ENCODE measurements around the gene TMEM108. TPM values are rescaled to one million over a fixed set of nuclear protein-coding genes. Genes with fewer than 3 reads are reported as not detected.

The TMEM108 gene
- polyA plus RNA-seq, 1 donor from 2014 or later: 2.1 TPM

- TF ChIP-seq POLR2AphosphoS5 (IDR thresholded peaks at IDR 0.05) (no peak), SMC3 (conservative IDR thresholded peaks at IDR 0.05; ENCODE audit: poor library complexity) (no peak)
- no peak overlapping the region for H3K9ac ChIP-seq (ENCODE audit: low read length)
- H3K36me3 ChIP-seq (ENCODE audit: insufficient read depth, low read length): no peaks in the 10 kb centered on the region
- H3K9me2 ChIP-seq (ENCODE audit: insufficient read depth, low read length): no peaks in the 10 kb centered on the region
- H3K9me3 ChIP-seq (ENCODE audit: low read length): no peaks in the 10 kb centered on the region
- no peaks in the 10 kb centered on the region for H4K20me1 ChIP-seq (ENCODE audit: insufficient read depth)
- no peaks in the 10 kb centered on the region for H3K27me3 ChIP-seq (ENCODE audit: insufficient read depth, low read depth, low read length)
- H2AFZ ChIP-seq (ENCODE audit: low read depth, low read length): no peak overlapping the region
- H3K4me2 ChIP-seq (ENCODE audit: low read length): no peak overlapping the region
- H3F3A ChIP-seq (ENCODE audit: insufficient read depth, low read length, poor library complexity, severe bottlenecking): no peaks in the 10 kb centered on the region
- no peak overlapping the region for H3K27ac ChIP-seq (ENCODE audit: low read length)
- H3K79me2 ChIP-seq (replicated peaks; ENCODE audit: insufficient read depth, low read length): no peaks in the 10 kb centered on the region
- no peak overlapping the region for H3K4me3 ChIP-seq (ENCODE audit: low read length)
Observed at GRCh38 chr3:133069556-133070286, 31.5 kb downstream of the TMEM108 start.

- Histone ChIP-seq H3K4me2 (ENCODE audit: low read length) (no peak overlapping the region), H3K79me2 (replicated peaks; ENCODE audit: insufficient read depth, low read length) (no peaks in the 10 kb centered on the region), H3K36me3 (ENCODE audit: insufficient read depth, low read length) (no peaks in the 10 kb centered on the region)
Observed at GRCh38 chr3:133074977-133075376, 36.8 kb downstream of the TMEM108 start.

More at GRCh38 chr3:133074977-133075376, 36.8 kb downstream of the TMEM108 start:
- Histone ChIP-seq H4K20me1 (ENCODE audit: insufficient read depth) (no peaks in the 10 kb centered on the region), H3K4me3 (ENCODE audit: low read length) (no peak overlapping the region), H3K9ac (ENCODE audit: low read length) (no peak overlapping the region), H3K9me3 (ENCODE audit: low read length) (no peaks in the 10 kb centered on the region), H2AFZ (ENCODE audit: low read depth, low read length) (no peak overlapping the region), H3K27me3 (ENCODE audit: insufficient read depth, low read depth, low read length) (no peaks in the 10 kb centered on the region), H3F3A (ENCODE audit: insufficient read depth, low read length, poor library complexity, severe bottlenecking) (no peaks in the 10 kb centered on the region), H3K9me2 (ENCODE audit: insufficient read depth, low read length) (no peaks in the 10 kb centered on the region), H3K27ac (ENCODE audit: low read length) (no peak overlapping the region)
- no peak for TF ChIP-seq SMC3 (conservative IDR thresholded peaks at IDR 0.05; ENCODE audit: poor library complexity)
- TF ChIP-seq EP300 (conservative IDR thresholded peaks at IDR 0.05; ENCODE audit: poor library complexity, severe bottlenecking): no peak
- TF ChIP-seq POLR2AphosphoS5 (IDR thresholded peaks at IDR 0.05): no peak
- no peak for TF ChIP-seq TAF1 (IDR thresholded peaks at IDR 0.05; ENCODE audit: low read depth)
- TF ChIP-seq CTCF (IDR thresholded peaks at IDR 0.05; ENCODE audit: poor library complexity, severe bottlenecking): no peak
- no peak for TF ChIP-seq EZH2 (IDR thresholded peaks at IDR 0.05; ENCODE audit: borderline replicate concordance, insufficient read depth, low read length, poor library complexity, severe bottlenecking)
- TF ChIP-seq MXI1 (conservative IDR thresholded peaks at IDR 0.05; ENCODE audit: poor library complexity, severe bottlenecking): no peak
- TF ChIP-seq, protein P1, sequence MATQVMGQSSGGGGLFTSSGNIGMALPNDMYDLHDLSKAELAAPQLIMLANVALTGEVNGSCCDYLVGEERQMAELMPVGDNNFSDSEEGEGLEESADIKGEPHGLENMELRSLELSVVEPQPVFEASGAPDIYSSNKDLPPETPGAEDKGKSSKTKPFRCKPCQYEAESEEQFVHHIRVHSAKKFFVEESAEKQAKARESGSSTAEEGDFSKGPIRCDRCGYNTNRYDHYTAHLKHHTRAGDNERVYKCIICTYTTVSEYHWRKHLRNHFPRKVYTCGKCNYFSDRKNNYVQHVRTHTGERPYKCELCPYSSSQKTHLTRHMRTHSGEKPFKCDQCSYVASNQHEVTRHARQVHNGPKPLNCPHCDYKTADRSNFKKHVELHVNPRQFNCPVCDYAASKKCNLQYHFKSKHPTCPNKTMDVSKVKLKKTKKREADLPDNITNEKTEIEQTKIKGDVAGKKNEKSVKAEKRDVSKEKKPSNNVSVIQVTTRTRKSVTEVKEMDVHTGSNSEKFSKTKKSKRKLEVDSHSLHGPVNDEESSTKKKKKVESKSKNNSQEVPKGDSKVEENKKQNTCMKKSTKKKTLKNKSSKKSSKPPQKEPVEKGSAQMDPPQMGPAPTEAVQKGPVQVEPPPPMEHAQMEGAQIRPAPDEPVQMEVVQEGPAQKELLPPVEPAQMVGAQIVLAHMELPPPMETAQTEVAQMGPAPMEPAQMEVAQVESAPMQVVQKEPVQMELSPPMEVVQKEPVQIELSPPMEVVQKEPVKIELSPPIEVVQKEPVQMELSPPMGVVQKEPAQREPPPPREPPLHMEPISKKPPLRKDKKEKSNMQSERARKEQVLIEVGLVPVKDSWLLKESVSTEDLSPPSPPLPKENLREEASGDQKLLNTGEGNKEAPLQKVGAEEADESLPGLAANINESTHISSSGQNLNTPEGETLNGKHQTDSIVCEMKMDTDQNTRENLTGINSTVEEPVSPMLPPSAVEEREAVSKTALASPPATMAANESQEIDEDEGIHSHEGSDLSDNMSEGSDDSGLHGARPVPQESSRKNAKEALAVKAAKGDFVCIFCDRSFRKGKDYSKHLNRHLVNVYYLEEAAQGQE (IDR thresholded peaks at IDR 0.05; ENCODE audit: borderline replicate concordance): no peak
- TF ChIP-seq RAD21 (conservative IDR thresholded peaks at IDR 0.05): no peak

All from neural cell (in vitro differentiated cells).